Hematopoietic multipotent progenitor cell treated with erythropoietin and hydrocortisone succinate and interleukin-3 and kit ligand, for 17 days (in vitro differentiated cells): Measurements from ENCODE around the gene DMRTB1.

ENCODE experiments used
- DNase-seq: peaks from one replicate; pipeline ENCODE4 v3.0.0-alpha.2; 2015; ENCODE audit warnings: low spot score

The DMRTB1 gene

GRCh38 chr1:53486395-53487026, 27.3 kb downstream of the DMRTB1 start:
- no peak for DNase-seq

- no peak for DNase-seq
Observed at GRCh38 chr1:53490351-53490750, 31.2 kb downstream of the DMRTB1 start.

- DNase-seq, result no peak
Observed at GRCh38 chr1:53495633-53496345, 36.6 kb downstream of the DMRTB1 start.

- DNase-seq, result no peak
Observed at GRCh38 chr1:53498555-53499131, 39.4 kb downstream of the DMRTB1 start.

- DNase-seq, result no peak
Observed at GRCh38 chr1:53499257-53500203, 40.3 kb downstream of the DMRTB1 start.

- DNase-seq, result no peak
Observed at GRCh38 chr1:53500204-53501064, 41.2 kb downstream of the DMRTB1 start.

- no peak for DNase-seq
Observed at GRCh38 chr1:53501065-53502005, 42.1 kb downstream of the DMRTB1 start.

GRCh38 chr1:53502641-53503432, 43.6 kb downstream of the DMRTB1 start:
- DNase-seq, result no peak

- no peak for DNase-seq
Observed at GRCh38 chr1:53503433-53504217, 44.4 kb downstream of the DMRTB1 start.

GRCh38 chr1:53504901-53505300, 45.7 kb downstream of the DMRTB1 start:
- DNase-seq, result no peak

GRCh38 chr1:53505401-53505800, 46.2 kb downstream of the DMRTB1 start:
- no peak for DNase-seq

- no peak for DNase-seq
Observed at GRCh38 chr1:53505891-53506290, 46.7 kb downstream of the DMRTB1 start.

GRCh38 chr1:53506355-53507050, 47.3 kb downstream of the DMRTB1 start:
- no peak for DNase-seq

- DNase-seq, result no peak
Observed at GRCh38 chr1:53507116-53507820, 48.1 kb downstream of the DMRTB1 start.

GRCh38 chr1:53508056-53508990, 49.1 kb downstream of the DMRTB1 start:
- no peak for DNase-seq

- DNase-seq, result no peak
Observed at GRCh38 chr1:53508991-53509666, 49.9 kb downstream of the DMRTB1 start.
